ENCODE results near the gene NSFL1C.
"Not testable (repeated sequence)": the region's sequence is repeated elsewhere in the genome, so short reads cannot be mapped to it uniquely, and the experiment has no call there.

Gene NSFL1C

GRCh38 chr20:1422753-1423152, 43.9 kb downstream of the NSFL1C start:
- no peak for DNase-seq

- DNase-seq = no peak
These were observed 46.6 kb downstream of the NSFL1C start for GRCh38 chr20:1420066-1420465.

GRCh38 chr20:1418350-1418749, 48.3 kb downstream of the NSFL1C start:
- no peak for DNase-seq

- no peak for DNase-seq
These were observed 48.9 kb downstream of the NSFL1C start for GRCh38 chr20:1417790-1418189.

- no peak for DNase-seq
These were observed 49.4 kb downstream of the NSFL1C start for GRCh38 chr20:1417273-1417672.

- peak; percentile 43 to 66 for DNase-seq
These were observed 50.8 kb downstream of the NSFL1C start for GRCh38 chr20:1415667-1416468.

- DNase-seq = no peak
These were observed 51.7 kb downstream of the NSFL1C start for GRCh38 chr20:1414982-1415381.

- DNase-seq = peak in 1 of 2 donors; percentile 72
These were observed 60.8 kb downstream of the NSFL1C start for GRCh38 chr20:1405801-1406200.

- DNase-seq = no peak
These were observed 63.0 kb downstream of the NSFL1C start for GRCh38 chr20:1403624-1404023.

GRCh38 chr20:1402149-1402548, 64.5 kb downstream of the NSFL1C start:
- no peak for DNase-seq

GRCh38 chr20:1401451-1401907, 65.2 kb downstream of the NSFL1C start:
- DNase-seq = peak in 1 of 2 donors; percentile 44

- DNase-seq = not testable (repeated sequence)
These were observed 66.8 kb downstream of the NSFL1C start for GRCh38 chr20:1399678-1400366.

GRCh38 chr20:1398185-1398584, 68.5 kb downstream of the NSFL1C start:
- not testable (repeated sequence) for DNase-seq

GRCh38 chr20:1397710-1398109, 68.9 kb downstream of the NSFL1C start:
- DNase-seq = no peak

GRCh38 chr20:1396702-1397101, 69.9 kb downstream of the NSFL1C start:
- no peak for DNase-seq

- no peak for DNase-seq
These were observed 70.4 kb downstream of the NSFL1C start for GRCh38 chr20:1396264-1396663.

- no peak for DNase-seq
These were observed 72.0 kb downstream of the NSFL1C start for GRCh38 chr20:1394686-1395085.

GRCh38 chr20:1393507-1393882, 73.2 kb downstream of the NSFL1C start:
- DNase-seq = no peak

GRCh38 chr20:1392693-1393506, 73.7 kb downstream of the NSFL1C start, which contains the start of gene FKBP1A:
Gene FKBP1A, minus strand, starts transcription at chr20:1393054. Its CDS starts 56 bp downstream, at chr20:1392998.
- DNase-seq = peak; percentile 85 to 89

GRCh38 chr20:1392443-1392692, 74.3 kb downstream of the NSFL1C start:
- DNase-seq = no peak

Measured in inflammatory macrophage treated with lipopolysaccharide for 1 hour (primary cell).